Measurements from ENCODE around the gene UBR4. TPM values are rescaled to one million over a fixed set of nuclear protein-coding genes. Genes with fewer than 3 reads are reported as not detected.

The UBR4 gene
- total RNA-seq, 1 experiment from 2014 or later = 131 TPM

DNA sequence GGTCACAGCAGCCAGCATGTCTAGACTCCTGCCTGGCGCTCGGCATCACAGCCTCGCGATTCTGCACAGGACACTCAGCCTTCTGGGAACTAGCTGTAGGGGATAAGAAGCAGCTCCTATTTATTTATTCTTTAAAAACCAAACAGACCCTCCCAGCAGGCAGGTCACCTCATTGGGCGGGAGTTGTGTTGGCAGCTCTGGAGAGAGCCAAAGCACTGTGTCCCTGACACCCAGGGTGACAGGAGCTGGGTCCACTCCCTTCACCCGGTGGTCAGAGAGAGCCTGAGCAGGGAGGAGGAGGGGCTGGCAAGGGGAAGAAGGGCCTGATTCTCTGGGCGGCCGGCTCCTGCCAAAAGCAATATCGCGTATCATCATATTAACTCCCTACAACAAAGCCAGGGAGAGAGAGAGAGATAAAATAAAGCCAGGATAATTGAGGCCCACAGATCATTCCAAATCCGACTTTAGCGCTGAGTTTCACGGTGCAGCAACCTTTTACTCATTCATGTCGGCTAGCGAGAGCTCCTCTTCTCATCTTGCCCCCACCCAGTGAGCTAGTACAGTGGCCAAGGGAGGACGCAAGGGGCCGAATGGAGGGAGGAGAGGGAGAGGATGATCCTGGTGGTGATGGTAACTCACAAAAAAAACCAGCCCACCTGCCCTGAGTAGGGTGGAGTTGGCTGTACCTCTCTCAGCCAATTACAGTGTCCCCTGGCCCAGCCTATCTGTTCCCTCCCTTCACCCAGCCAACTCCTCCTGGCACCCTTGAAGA is 173.8 kb downstream of the UBR4 start:
- H3K23me2 ChIP-seq (ENCODE audit: insufficient read length, low read depth, low read length, poor library complexity, severe bottlenecking) = no peaks in the 10 kb centered on the region
- H3K9ac ChIP-seq (ENCODE audit: extremely low read depth, insufficient read length, low read length) = no peak overlapping the region
- H3K23ac ChIP-seq (ENCODE audit: insufficient read length, low read depth, low read length) = no peak overlapping the region
- H3K36me3 Mint-ChIP-seq (ENCODE audit: insufficient read depth in 1 of 3, low read depth in 3 of 3) = no peaks in the 10 kb centered on the region
- H3K79me2 ChIP-seq (ENCODE audit: insufficient read depth, low read length) = no peaks in the 10 kb centered on the region
- peaks cover 3% of the 10 kb centered on the region for H4K20me1 ChIP-seq (ENCODE audit: control insufficient read depth, insufficient read depth, insufficient read length)
- H2BK120ac ChIP-seq (ENCODE audit: low read depth, low read length, poor library complexity, severe bottlenecking) = no peak overlapping the region
- no peak overlapping the region for H3K4me3 Mint-ChIP-seq
- DNase-seq = no peak
- no peak overlapping the region for H4K8ac ChIP-seq (replicated peaks; ENCODE audit: insufficient read length, low read depth, low read length)
- H3K4ac ChIP-seq (ENCODE audit: low read depth, low read length) = no peak overlapping the region
- H3K56ac ChIP-seq (ENCODE audit: insufficient read length, low read depth, low read length) = no peak overlapping the region
- H3K9me3 Mint-ChIP-seq = no peaks in the 10 kb centered on the region
- no peaks in the 10 kb centered on the region for H3K9me3 ChIP-seq (ENCODE audit: control insufficient read depth, low read depth, low read length)
- no peaks in the 10 kb centered on the region for H3K79me1 ChIP-seq (ENCODE audit: insufficient read depth, low read depth, low read length, poor library complexity, severe bottlenecking)
- H2BK15ac ChIP-seq (ENCODE audit: low read depth, low read length) = no peak overlapping the region
- H3K27ac Mint-ChIP-seq = peak overlapping the region in 1 of 3 experiments; percentile 29; a peak in 1 of 7 replicates
- H4K91ac ChIP-seq (ENCODE audit: insufficient read length, low read depth, low read length) = no peak overlapping the region
- no peak overlapping the region for H2BK5ac ChIP-seq (ENCODE audit: insufficient read length, low read length)
- no peaks in the 10 kb centered on the region for H3K4me1 ChIP-seq (ENCODE audit: insufficient read depth, low read length)
- H3T11ph ChIP-seq (ENCODE audit: low read length) = no peak overlapping the region
- no CpG with 5 or more reads among the region's 17 CpGs for WGBS (ENCODE audit: extremely low coverage, insufficient read length, low lambda C conversion rate)
- no peak overlapping the region for H2BK20ac ChIP-seq (ENCODE audit: low read depth, low read length, poor library complexity, severe bottlenecking)
- no peak overlapping the region for H4K5ac ChIP-seq (ENCODE audit: insufficient read length, low read depth, low read length)
- no peak overlapping the region for H3K27ac ChIP-seq (ENCODE audit: insufficient read length, low read depth, low read length)
- H3K4me2 ChIP-seq (ENCODE audit: insufficient read depth, insufficient read length, low read length) = no peak overlapping the region
- H3K4me1 Mint-ChIP-seq = peaks cover 2 to 13% of the 10 kb centered on the region in 2 experiments; a peak in 3 of 4 replicates
- no peaks in the 10 kb centered on the region for H3K27me3 ChIP-seq (ENCODE audit: insufficient read depth, low read length)
- no peak overlapping the region for H2AFZ ChIP-seq (ENCODE audit: low read length)
- no peak overlapping the region for H3K18ac ChIP-seq (ENCODE audit: insufficient read length, low read depth, low read length)
- H3K14ac ChIP-seq (ENCODE audit: insufficient read depth, low read length) = no peak overlapping the region; the same call in 1 of the 2 replicates
- H3K27me3 Mint-ChIP-seq (ENCODE audit: low read depth) = peaks cover 9% of the 10 kb centered on the region; the same call in 1 of the 2 replicates
- TF ChIP-seq, protein P1, sequence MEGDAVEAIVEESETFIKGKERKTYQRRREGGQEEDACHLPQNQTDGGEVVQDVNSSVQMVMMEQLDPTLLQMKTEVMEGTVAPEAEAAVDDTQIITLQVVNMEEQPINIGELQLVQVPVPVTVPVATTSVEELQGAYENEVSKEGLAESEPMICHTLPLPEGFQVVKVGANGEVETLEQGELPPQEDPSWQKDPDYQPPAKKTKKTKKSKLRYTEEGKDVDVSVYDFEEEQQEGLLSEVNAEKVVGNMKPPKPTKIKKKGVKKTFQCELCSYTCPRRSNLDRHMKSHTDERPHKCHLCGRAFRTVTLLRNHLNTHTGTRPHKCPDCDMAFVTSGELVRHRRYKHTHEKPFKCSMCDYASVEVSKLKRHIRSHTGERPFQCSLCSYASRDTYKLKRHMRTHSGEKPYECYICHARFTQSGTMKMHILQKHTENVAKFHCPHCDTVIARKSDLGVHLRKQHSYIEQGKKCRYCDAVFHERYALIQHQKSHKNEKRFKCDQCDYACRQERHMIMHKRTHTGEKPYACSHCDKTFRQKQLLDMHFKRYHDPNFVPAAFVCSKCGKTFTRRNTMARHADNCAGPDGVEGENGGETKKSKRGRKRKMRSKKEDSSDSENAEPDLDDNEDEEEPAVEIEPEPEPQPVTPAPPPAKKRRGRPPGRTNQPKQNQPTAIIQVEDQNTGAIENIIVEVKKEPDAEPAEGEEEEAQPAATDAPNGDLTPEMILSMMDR (conservative IDR thresholded peaks at IDR 0.05) = no peak
- no peak overlapping the region for H2AK5ac ChIP-seq (ENCODE audit: insufficient read length, low read length)
- H2BK12ac ChIP-seq (ENCODE audit: insufficient read length, low read depth, low read length) = no peak overlapping the region
